ENCODE measurements around the gene AGK.
"Not testable (repeated sequence)": the region's sequence is repeated elsewhere in the genome, so short reads cannot be mapped to it uniquely, and the experiment has no call there.

The AGK gene

DNA sequence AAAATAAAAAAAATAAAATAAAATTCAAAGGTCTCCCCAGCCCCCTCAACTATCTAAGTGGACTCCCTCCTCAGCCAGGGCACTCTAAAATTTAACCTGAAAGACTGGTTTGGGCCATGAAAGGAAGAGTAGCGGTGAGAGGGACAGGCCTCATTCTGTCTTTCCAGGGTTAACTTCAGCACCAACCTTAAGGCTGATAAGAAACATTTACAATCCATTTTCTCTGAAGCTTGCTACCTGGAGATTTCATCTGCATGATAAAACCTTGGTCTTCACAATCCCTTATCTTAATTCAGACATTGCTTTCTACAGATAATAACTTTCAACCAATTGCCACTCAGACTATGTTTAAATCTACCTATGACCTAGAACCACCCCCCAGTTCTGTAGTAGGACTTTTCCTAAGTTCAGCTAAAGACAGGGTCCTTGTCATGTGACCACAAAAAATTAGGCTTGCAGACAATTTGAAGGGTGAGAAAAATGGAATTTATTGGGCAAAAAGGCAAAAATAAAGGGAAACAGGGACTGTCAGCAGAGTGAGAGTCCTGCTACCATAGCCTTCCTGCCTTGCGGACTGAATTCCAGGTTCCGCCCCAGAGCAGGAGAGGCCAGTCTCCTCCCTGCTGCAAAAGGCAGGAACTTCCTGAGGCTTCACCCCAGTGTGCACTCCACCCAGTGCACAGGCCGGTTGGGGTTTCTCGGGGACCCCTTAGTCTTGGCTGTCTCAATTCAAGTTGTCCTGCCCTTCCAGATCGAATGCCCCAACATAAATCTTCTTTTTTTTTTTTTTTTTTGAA is 26.0 kb downstream of the AGK start:
- no peak overlapping the region for H3K27ac ChIP-seq
- TF ChIP-seq ZFX (IDR thresholded peaks at IDR 0.05; ENCODE audit: borderline replicate concordance) = no peak
- TF ChIP-seq, protein P1, sequence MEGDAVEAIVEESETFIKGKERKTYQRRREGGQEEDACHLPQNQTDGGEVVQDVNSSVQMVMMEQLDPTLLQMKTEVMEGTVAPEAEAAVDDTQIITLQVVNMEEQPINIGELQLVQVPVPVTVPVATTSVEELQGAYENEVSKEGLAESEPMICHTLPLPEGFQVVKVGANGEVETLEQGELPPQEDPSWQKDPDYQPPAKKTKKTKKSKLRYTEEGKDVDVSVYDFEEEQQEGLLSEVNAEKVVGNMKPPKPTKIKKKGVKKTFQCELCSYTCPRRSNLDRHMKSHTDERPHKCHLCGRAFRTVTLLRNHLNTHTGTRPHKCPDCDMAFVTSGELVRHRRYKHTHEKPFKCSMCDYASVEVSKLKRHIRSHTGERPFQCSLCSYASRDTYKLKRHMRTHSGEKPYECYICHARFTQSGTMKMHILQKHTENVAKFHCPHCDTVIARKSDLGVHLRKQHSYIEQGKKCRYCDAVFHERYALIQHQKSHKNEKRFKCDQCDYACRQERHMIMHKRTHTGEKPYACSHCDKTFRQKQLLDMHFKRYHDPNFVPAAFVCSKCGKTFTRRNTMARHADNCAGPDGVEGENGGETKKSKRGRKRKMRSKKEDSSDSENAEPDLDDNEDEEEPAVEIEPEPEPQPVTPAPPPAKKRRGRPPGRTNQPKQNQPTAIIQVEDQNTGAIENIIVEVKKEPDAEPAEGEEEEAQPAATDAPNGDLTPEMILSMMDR (IDR thresholded peaks at IDR 0.05) = no peak

DNA sequence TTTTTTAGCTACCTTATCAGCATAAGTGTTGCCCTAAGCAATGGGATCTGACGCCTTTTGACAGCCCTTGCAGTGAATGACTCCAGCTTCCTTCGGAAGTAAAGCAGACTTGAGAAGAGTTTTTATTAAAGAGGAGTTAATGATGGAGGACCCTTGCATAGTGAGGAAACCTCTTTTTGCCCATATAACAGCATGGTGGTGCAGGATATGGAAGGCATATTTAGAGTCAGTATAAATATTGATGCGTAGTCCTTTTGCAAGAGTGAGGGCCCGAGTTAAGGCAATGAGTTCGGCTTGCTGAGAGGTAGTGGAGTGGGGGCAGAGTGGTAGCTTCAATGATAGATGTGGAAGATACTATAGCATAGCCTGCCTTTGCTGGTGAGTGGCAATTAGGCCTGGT is 28.7 kb downstream of the AGK start:
- not testable (repeated sequence) for H3K27ac ChIP-seq

DNA sequence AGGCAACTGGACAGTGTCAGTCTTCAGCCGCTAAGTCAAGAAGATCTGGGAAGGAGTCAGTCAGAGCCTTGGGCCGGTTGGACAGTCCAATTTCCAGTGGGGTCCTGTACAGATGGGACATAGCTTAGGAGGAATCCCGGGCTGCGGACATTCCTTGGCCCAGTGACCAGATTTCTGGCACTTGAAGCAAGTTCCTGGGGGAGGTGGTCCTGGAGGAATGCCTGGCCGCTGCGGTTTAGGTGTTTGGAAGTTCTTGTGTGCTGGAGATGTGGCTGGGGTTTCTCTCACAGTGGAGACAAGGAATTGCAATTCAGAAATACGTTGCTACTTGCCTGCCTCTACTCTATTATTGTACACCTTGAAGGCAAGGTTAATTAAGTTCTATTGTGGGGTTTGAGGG is 30.9 kb downstream of the AGK start:
- H3K27ac ChIP-seq = not testable (repeated sequence)

DNA sequence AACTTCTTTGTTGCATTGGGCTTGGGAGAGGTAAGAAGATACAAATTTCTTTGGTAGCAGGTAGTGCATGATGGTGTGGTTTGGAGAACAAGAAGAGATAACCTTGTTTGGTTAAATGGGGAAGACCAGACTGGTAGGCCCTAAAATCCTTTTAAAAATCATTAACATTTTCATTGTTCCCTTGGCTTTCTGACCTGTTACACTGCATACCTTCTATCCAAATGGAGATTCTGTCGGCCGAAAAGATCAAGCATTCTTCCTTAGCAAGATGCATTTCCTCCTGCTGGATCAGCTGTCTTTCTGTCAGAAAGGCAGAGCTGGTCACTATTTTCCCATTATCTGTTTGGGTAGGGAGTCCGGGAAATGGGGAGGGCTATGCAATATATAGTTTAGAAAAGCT is 33.7 kb downstream of the AGK start:
- no peak overlapping the region for H3K27ac ChIP-seq
- TF ChIP-seq, protein P1 (IDR thresholded peaks at IDR 0.05) = no peak
- TF ChIP-seq ZFX (IDR thresholded peaks at IDR 0.05; ENCODE audit: borderline replicate concordance) = no peak

DNA sequence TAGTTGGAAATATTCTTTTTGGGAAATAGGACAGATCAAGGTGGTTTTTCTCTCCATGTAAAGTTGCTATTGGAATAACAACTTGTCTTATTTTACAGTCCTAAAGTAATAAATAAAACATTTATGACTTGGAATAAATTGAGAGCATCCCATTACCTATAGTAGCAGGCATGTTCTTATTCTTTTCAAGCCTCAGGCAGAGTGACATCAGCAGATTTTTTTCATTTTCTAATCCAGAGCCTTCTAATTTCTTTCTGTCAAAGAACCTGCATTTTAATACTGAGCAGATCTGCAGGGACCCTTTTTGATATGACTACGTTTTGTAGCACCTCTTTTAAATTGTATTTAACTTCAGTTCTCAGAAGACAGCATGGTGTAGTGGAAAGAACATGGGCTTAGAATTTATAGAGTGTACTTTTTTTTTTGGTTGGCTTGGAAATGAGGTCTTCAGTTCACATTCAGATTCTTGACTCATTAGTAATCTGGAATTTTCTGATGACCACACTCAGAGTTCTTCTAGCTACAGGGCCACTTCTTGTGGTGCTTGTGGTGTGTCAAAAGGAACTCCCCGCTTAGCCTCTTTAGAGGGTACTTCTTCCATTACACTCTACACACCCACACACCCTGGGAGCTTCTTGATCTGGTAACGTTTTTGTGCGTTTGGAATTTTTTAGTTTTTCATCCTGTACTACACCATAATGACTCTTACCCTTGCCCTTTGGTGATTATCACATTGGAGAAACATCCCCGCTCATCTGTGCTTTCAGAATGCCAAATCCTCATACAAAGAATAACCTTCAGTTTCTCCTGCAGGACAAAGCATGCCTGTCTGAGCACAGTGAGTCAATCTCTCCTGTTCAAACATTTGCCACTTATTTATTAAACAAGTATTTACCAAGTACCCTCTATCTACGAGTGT is 34.6 kb downstream of the AGK start:
- no peak overlapping the region for H3K27ac ChIP-seq
- no peak for TF ChIP-seq ZFX (IDR thresholded peaks at IDR 0.05; ENCODE audit: borderline replicate concordance)

DNA sequence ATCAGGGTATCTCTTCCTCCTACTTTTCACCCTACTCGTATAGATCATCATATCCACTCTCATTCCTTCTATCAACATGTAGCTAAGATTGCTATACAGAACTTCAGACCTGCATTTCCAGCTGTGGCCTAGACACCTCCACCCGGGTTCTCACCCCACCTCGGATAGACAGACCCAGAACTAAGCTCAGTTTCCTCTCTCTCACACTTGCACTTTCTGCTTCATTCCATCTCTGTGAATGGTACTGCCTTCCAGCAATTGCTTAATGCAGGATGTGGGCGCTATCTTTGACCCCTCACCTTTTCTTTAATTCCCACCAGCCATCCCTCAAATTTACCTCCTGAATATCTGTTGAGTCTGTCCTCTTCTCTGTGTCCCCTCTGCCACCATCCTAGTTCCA is 35.7 kb downstream of the AGK start:
- TF ChIP-seq, protein P1 (IDR thresholded peaks at IDR 0.05) = no peak
- no peak for TF ChIP-seq ZFX (IDR thresholded peaks at IDR 0.05; ENCODE audit: borderline replicate concordance)
- no peak overlapping the region for H3K27ac ChIP-seq

DNA sequence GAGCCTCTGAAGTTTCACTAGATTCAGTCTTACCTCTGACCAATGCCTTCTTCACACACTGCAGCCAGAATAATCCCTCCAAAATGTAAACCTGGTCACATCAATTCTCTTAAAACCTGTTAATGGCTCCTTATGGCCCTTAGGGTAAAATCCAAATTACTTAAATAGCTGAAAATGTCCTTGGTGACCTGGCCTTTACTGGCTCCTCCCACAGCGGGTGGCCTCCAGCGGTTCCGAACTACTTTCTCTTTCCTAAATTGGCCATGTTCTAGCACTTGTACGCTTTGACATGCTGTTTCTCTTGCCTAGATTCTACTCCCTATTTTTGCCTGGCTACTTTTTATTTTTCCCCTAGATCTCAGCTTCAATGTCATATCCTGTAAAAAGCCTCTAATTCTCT is 36.1 kb downstream of the AGK start:
- TF ChIP-seq, protein P1 (IDR thresholded peaks at IDR 0.05) = no peak
- no peak for TF ChIP-seq ZFX (IDR thresholded peaks at IDR 0.05; ENCODE audit: borderline replicate concordance)
- no peak overlapping the region for H3K27ac ChIP-seq

DNA sequence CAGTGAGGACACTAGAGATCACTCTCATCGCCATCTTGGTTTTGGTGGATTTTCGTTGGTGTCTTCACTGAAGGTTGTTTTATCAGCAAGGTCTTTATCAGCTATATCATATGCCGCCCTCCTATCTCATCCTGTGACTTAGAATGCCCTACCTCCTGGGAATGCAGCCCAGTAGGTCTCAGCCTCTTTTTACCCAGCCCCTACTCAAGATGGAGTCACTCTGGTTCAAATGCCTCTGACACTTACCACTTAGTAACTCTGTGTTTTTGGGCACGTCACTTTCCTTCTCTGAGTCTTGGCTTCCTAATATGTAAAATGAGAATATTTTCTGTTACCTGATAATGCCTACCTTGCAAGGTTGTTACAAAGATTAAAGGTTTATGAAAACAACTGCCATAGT is 37.7 kb downstream of the AGK start:
- no peak for TF ChIP-seq ZFX (IDR thresholded peaks at IDR 0.05; ENCODE audit: borderline replicate concordance)
- TF ChIP-seq, protein P1 (IDR thresholded peaks at IDR 0.05) = no peak
- no peak overlapping the region for H3K27ac ChIP-seq
